PC-9 (cell line): ENCODE results near the gene CTSW. TPM values are rescaled to one million over a fixed set of nuclear protein-coding genes. Genes with fewer than 3 reads are reported as not detected.
"Not testable (repeated sequence)": the region's sequence is repeated elsewhere in the genome, so short reads cannot be mapped to it uniquely, and the experiment has no call there.

ENCODE experiments used
- BruUV-seq: library from RNA; stranded (reverse); fragments of 400-500 nt; replicated peaks from 2 replicates; lab custom pipeline; 2021; lab: Mats Ljungman, UMichigan
- CTCF ChIA-PET: fragments of 300-600 bp; sonication (Branson Sonifier 250); formaldehyde crosslinking; loops from one replicate; lab custom pipeline; 2022; ENCODE audit warnings: antibody characterized with exemption; lab: Charles Lee
- POLR2A ChIA-PET: fragments of 300-600 bp; sonication (Branson Sonifier 250); formaldehyde crosslinking; loops from one replicate; lab custom pipeline; 2022; ENCODE audit warnings: antibody characterized with exemption; ENCODE audit not compliant: unreplicated experiment; lab: Charles Lee
- DNase-seq, 2 experiments: peaks; one replicate each; pipeline versions ENCODE4 v3.0.0 to v3.0.0-alpha.2; 2015 to 2022; ENCODE audit warnings: mixed read lengths in 1 of 2
- H2AFZ ChIP-seq: fragments of 200-600 bp; sonication (generic); 2 replicates; pipeline ENCODE4 v1.8.1; 2017; ENCODE audit warnings: antibody characterized with exemption
- H3F3A ChIP-seq: fragments of 200-600 bp; sonication (generic); 2 replicates; pipeline ENCODE4 v1.8.1; 2017; ENCODE audit warnings: antibody characterized with exemption, mild to moderate bottlenecking, low read depth; ENCODE audit not compliant: insufficient read depth
- H3K27ac ChIP-seq: fragments of 200-600 bp; sonication (generic); 2 replicates; pipeline ENCODE4 v1.6.1; 2016; ENCODE audit warnings: mixed run types
- H3K27me3 ChIP-seq: fragments of 200-600 bp; sonication (generic); 2 replicates; pipeline ENCODE4 v1.6.1; 2016; ENCODE audit warnings: low read depth, mixed run types; ENCODE audit not compliant: insufficient read depth
- H3K36me3 ChIP-seq: fragments of 200-600 bp; sonication (generic); 2 replicates; pipeline ENCODE4 v1.6.1; 2016; ENCODE audit warnings: low read depth, mixed run types
- H3K4me1 ChIP-seq: fragments of 200-600 bp; sonication (generic); replicated peaks from 2 replicates; pipeline ENCODE4 v1.6.1; 2016; ENCODE audit warnings: mixed run types; ENCODE audit not compliant: insufficient read depth
- H3K4me2 ChIP-seq: fragments of 200-600 bp; sonication (generic); 2 replicates; pipeline ENCODE4 v1.6.1; 2017; ENCODE audit warnings: mixed run types
- H3K4me3 ChIP-seq: fragments of 200-600 bp; sonication (generic); 2 replicates; pipeline ENCODE4 v1.6.1; 2016; ENCODE audit warnings: mixed run types
- H3K79me2 ChIP-seq: fragments of 200-600 bp; sonication (generic); 2 replicates; pipeline ENCODE4 v1.6.1; 2017; ENCODE audit warnings: low read depth, mixed run types
- H3K9me2 ChIP-seq: fragments of 200-600 bp; sonication (generic); 2 replicates; pipeline ENCODE4 v1.8.1; 2017; ENCODE audit warnings: mild to moderate bottlenecking; ENCODE audit not compliant: insufficient read depth
- H3K9me3 ChIP-seq: fragments of 200-600 bp; sonication (generic); 2 replicates; pipeline ENCODE4 v1.8.1; 2016; ENCODE audit warnings: low read depth; ENCODE audit not compliant: insufficient read depth
- H4K20me1 ChIP-seq: fragments of 200-600 bp; sonication (generic); 2 replicates; pipeline ENCODE4 v1.8.1; 2017; ENCODE audit not compliant: insufficient read depth
- CTCF ChIP-seq: fragments of 200-600 bp; sonication (generic); conservative IDR thresholded peaks from 2 replicates; pipeline ENCODE4 v1.6.1; 2017; ENCODE audit warnings: mixed run types, antibody characterized with exemption, mild to moderate bottlenecking, moderate library complexity
- EZH2 ChIP-seq: fragments of 200-600 bp; sonication (generic); IDR thresholded peaks from 2 replicates; pipeline ENCODE4 v1.8.0; 2017; ENCODE audit warnings: antibody characterized with exemption, low read depth
- intact Hi-C: fragments of 100-400 bp; cut with micrococcal nuclease; formaldehyde crosslinking; loops from one replicate; pipeline ENCODE4 v1.10.0; 2022; ENCODE audit not compliant: unreplicated experiment
- total RNA-seq: library from RNA; stranded (reverse); gene quantifications from 2 replicates; pipeline ENCODE4 v1.2.3, GENCODE V29; 2021

The CTSW gene
- total RNA-seq, 1 experiment from 2014 or later = not detected

GRCh38 chr11:65844231-65844872, 35.3 kb upstream of the CTSW start:
- Histone ChIP-seq H3K9me2 (no peaks in the 10 kb centered on the region), H3K4me1 (no peaks in the 10 kb centered on the region), H3K9me3 (no peaks in the 10 kb centered on the region), H3K27ac (no peak overlapping the region), H2AFZ (no peak overlapping the region), H3K4me3 (no peak overlapping the region), H3K36me3 (no peaks in the 10 kb centered on the region), H3K27me3 (no peaks in the 10 kb centered on the region), H3K79me2 (no peaks in the 10 kb centered on the region), H4K20me1 (no peaks in the 10 kb centered on the region), H3K4me2 (no peak overlapping the region), H3F3A (peaks cover 21% of the 10 kb centered on the region)
- no peak for TF ChIP-seq CTCF
- no peak for TF ChIP-seq EZH2
- no peak for DNase-seq
- POLR2A ChIA-PET = interaction anchor here (0.6 to 0.7 kb wide), 2 partner anchors 95 to 209 kb away, joined by 3 to 4 read pairs; no protein-coding TSS in a partner anchor
- CTCF ChIA-PET = interaction anchor here (0.6 kb wide), 1 partner anchor 45 kb away, joined by 3 read pairs; no protein-coding TSS in a partner anchor
- intact Hi-C loops = no loop called here
- no TSS peak for BruUV-seq

GRCh38 chr11:65847746-65848145, 31.9 kb upstream of the CTSW start:
- Histone ChIP-seq H3K79me2 (no peaks in the 10 kb centered on the region), H3F3A (peaks cover 40% of the 10 kb centered on the region), H3K9me3 (no peaks in the 10 kb centered on the region), H3K27me3 (no peaks in the 10 kb centered on the region), H3K9me2 (no peaks in the 10 kb centered on the region), H3K4me3 (no peak overlapping the region), H3K27ac (no peak overlapping the region), H3K36me3 (no peaks in the 10 kb centered on the region), H2AFZ (no peak overlapping the region), H3K4me1 (no peaks in the 10 kb centered on the region), H3K4me2 (no peak overlapping the region), H4K20me1 (no peaks in the 10 kb centered on the region)
- no peak for DNase-seq
- ChIA-PET CTCF (interaction anchor here (0.6 to 1.5 kb wide), 2 partner anchors 11 to 37 kb away, joined by 4 to 6 read pairs; no protein-coding TSS in a partner anchor), POLR2A (interaction anchor here (0.7 kb wide), 1 partner anchor 59 kb away, joined by 21 read pairs; no protein-coding TSS in a partner anchor)
- no TSS peak for BruUV-seq
- TF ChIP-seq EZH2 (no peak), CTCF (no peak)
- intact Hi-C loops = no loop called here

GRCh38 chr11:65848693-65849092, 30.9 kb upstream of the CTSW start:
- ChIA-PET POLR2A (interaction anchor here (0.7 kb wide), 1 partner anchor 233 kb away, joined by 6 read pairs; the partner anchor contains the start of gene PCNX3), CTCF (interaction anchor here (0.6 to 1.1 kb wide), 3 partner anchors 25 to 259 kb away, joined by 3 read pairs; no protein-coding TSS in a partner anchor)
- H3K79me2 ChIP-seq, H3K36me3 ChIP-seq, H4K20me1 ChIP-seq, H2AFZ ChIP-seq, H3K4me1 ChIP-seq, H3K4me3 ChIP-seq, BruUV-seq, H3K9me3 ChIP-seq, H3K9me2 ChIP-seq, H3K4me2 ChIP-seq, DNase-seq, intact Hi-C loops, H3K27me3 ChIP-seq, H3K27ac ChIP-seq: not testable (repeated sequence)
- H3F3A ChIP-seq = peaks cover 43% of the 10 kb centered on the region
